Femur (tissue), 1 donor: Measurements from ENCODE around the gene VTA1.
"Not testable (repeated sequence)": the region's sequence is repeated elsewhere in the genome, so short reads cannot be mapped to it uniquely, and the experiment has no call there.

Experiments used
- DNase-seq: peaks from one replicate; pipeline ENCODE4 v3.0.0-alpha.2; 2017

The VTA1 gene

DNA sequence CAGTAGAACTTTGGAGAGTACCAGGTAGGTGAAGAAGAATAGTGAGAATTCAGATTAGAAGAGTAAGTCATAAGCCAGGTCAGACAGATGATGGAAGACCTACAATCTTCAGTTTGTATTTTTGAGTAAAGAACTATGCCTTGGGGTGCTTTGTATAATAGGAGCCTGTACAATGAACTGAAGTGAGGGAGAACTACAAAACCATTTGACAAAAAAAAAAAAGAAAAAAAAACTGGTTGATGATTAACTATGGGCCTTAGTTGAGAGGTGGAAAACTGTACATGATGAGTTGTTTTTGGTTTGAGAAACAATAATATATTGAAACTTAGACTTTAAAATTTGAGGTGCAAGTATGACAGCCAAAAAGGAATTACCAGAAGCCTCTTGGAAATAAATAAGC lies 25.7 kb downstream of the VTA1 start:
- DNase-seq, result no peak

DNA sequence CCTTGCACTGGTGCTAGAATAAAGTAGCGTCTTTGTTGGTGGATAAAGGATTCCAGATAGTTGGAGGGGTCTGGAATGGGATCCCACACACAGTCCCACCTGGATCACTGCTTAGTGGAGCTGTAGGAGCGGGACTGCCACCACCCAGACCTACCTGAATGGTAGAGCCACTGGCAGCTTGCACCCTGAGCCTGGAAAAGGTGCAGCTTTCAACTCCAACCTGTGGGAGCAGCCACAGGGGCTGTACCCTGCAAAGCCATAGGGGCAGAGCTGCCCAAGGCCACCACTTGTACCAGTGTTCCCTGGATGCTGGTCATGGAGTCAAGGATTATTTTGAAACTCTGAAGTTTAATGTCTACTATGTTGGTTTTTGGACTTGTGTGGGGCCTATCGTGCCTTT lies 26.9 kb downstream of the VTA1 start:
- no peak for DNase-seq

DNA sequence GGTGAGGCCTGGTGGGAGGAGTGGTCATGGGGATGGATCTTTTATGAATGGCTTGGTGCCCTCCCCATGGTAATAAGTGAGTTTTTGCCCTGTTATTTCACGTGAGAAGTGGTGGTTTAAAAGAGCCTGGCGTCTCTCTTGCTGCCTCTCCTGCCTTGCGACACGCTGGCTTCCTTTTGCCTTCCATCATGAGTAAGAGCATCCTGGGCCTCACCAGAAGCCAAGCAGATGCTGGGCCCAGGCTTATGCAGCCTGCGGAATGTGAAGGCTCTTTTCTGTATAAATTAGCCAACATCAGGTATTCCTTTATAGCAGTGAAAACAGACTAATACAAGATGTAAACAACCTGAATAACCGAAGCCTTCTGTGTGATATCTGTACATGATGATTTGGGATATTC lies 27.6 kb downstream of the VTA1 start:
- DNase-seq, result no peak

DNA sequence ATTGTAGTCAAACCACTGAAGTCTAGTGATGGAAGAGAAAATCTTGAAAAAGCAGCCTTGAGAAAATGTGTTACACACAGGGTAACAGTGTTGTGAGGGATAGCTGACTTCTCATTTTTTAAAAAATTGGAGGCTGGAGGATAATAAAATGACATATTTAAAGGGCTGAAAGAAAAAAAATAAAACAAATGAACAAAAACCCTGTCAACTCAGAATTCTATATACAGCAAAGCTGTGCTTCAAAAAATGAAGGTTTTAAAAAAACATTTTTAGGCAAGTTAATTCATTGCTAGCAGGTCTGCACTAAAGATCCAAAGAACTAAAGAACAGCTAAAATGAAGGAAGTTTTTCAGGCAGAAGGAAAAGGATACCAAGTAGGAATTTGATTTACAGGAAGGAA lies 31.1 kb downstream of the VTA1 start:
- no peak for DNase-seq

DNA sequence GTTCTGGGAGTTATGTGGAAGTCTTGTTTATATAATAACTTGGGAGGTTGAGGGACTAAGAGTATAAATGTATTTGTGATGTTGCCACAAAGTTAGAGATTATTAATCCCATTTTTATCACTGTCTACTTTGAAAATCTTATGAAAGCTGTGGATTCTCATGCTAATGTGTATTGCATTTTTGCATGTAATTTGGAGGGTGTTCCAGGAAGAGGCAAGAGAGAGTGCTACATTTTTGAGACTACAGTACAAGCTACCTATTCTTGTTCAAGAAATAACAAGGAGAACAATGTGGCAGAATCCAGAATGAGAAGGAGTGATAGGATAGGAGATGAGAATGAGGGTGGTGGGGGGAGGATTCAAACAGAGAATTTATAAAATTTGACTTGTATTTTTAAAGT lies 34.9 kb downstream of the VTA1 start:
- DNase-seq, result no peak

DNA sequence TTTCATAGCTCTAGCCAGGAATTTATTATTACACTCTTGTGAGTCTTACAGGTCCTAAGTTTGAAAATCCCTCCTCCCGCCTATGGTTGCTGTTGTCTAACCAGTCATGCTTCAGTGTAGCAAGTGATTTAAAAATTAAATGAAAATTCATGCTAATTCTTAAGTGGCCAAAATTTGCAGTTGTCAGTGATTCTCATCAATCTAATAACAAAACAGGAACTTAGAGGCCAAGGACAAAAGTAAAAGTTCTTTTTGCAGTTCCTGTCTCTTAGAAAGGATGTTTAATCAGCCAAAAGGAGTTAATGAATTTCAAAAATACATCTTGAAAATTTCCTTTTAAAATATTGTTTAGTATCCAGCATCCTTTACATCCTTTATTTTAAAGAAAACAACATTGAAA lies 36.3 kb downstream of the VTA1 start:
- no peak for DNase-seq

DNA sequence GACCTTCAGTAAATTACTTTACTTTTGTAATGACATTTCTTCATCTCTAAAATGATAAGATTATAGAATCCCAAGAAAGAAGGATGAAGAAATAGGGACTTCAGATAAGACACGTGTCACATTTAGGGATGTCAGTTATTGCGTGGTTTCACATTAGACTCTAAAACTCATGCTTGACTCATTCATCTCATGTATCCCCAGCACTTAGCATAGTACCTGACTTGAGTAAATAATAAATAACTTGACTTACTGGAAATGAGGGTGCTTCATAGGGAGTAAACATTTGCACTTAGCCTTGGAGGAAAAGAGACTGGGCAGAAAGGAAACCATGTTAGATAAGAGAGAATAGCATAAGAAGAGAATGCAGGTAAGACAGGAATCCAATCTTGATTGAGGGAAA lies 37.2 kb downstream of the VTA1 start:
- no peak for DNase-seq

DNA sequence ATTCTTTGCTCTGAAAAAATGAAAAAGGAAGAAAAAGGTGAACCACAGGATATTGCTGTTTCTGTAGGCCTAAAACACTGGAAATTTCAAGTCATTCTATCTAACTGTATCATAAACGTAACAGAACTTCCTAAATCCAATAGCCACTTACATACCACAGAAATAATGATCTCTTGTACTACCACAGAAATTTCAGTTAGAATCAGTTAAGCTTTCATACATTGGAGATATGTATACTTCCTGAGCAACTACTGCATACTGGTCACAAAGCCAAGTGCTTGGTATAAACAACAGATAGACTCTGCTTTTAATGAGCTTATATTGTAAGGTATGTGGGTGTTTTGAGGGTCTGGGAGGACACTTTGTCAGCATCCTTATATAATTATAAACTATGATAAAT lies 38.6 kb downstream of the VTA1 start:
- no peak for DNase-seq

DNA sequence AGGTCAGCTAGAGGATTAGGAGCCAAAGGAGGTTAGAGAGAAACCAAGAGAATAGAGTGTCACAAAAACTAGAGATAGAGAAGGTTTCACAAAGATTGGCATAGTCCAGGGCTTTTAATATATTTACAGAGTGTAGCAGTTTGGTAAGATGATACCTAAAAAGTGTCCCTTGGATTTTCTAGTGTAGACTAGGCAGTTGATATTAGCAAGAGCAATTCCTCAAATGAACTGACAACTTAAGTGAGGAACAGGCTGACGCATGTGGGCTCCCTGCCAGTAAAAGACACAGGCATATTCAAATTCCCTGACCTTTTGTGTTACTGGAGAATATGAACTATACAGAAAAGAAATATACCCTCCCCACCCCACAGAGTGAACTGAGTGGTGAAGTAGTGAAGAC lies 40.1 kb downstream of the VTA1 start:
- DNase-seq, result peak; percentile 23

DNA sequence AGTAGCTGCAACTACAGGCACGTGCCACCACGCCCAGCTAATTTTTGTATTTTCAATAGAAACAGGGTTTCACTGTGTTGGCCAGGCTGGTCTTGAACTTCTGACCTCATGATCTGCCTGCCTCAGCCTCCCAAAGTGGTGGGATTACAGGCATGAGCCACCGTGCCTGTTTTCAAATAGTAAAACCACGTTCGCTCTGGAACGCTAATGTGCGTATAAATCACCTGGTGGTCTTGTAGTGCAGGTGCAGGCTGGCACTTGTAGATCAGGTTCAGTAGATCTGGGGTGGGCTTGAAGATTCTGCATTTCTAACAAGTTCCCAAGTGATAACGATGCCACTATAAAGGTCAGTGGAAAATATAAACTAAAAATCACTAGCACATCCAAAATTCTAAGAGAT lies 41.3 kb downstream of the VTA1 start:
- DNase-seq, result not testable (repeated sequence)

DNA sequence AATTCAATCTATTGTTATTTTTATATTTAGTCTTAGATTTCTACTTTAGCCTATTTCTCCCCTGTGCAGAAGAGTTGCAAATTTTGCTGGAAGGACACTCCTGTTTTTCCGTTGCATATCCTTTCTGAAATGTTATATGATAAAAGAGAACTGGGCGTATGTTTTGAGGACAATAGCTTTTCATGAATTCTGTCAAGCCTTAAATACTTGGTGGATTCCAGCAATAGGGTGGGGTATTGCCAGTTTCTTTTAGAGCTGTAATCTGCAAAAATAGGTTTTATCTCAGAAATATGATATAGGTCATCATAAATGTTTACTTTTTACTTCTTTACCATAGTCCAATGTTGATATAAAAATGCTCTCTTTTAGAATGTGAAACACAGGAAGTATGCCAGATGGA lies 42.0 kb downstream of the VTA1 start:
- DNase-seq, result no peak

DNA sequence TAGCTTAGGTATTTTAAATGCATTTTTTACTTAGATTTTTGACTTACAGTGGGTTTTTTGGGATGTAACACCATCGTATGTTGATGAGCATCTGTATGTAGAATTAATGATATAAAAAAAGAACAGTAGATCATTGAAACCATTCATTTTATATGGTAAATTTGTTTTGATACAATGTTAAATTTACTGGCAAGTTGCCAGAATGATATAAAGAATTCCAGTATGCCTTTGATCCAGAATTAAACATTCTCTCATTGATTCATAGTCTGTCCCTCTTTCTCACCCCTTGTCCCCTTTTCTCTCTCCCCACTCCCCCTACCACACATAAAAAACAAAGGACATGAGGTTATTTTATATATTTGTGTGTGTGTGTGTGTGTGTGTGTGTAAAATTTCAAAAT lies 45.3 kb downstream of the VTA1 start:
- DNase-seq, result no peak

DNA sequence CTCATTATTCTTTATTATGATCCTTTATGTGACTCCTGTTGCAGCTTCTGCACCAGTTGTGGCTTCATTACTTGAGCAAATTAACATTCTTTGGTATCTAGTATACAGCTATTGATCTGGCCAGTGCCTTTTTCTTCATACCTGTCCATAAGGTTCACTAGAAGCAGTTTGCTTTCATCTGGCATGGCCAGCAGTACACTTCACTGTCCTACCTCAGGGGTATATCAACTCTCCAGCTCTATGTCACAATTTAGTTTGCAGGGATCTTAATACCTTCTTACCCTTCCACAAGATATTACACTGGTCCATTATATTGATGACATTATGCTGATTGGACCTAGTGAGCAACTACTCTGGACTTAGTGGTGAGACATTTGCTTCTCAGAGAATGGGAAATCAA lies 46.6 kb downstream of the VTA1 start:
- no peak for DNase-seq

DNA sequence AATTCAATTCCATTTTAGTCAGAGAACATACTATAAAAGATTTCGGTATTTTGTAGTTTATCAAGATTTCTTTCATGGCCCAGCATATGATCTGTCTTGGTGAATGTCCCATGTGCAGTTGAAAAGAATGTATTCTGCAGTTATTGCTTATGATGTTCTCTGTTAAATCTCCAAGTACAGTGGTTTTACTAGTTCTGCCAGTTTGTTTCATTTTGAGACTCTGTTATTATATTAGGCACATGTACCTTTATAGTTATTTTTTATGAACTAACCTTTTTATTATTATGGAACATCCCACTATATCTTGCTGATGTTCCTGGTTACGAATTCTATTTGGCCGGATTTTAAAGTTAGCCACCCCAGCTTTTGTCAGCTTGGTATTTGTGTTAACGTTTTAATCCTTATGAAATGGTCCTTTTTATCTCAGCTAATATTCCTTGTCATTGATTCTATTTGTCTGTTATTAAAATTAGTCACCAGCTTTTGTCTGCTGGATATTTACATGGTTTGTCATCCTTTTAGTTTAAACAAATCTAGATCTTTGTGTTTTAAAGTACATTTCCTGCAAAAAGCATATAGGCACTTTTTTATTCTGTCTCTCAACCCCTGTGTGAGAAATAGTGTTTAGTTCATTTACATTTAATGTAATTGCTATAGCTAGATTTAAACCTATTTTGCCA lies 48.9 kb downstream of the VTA1 start:
- no peak for DNase-seq

DNA sequence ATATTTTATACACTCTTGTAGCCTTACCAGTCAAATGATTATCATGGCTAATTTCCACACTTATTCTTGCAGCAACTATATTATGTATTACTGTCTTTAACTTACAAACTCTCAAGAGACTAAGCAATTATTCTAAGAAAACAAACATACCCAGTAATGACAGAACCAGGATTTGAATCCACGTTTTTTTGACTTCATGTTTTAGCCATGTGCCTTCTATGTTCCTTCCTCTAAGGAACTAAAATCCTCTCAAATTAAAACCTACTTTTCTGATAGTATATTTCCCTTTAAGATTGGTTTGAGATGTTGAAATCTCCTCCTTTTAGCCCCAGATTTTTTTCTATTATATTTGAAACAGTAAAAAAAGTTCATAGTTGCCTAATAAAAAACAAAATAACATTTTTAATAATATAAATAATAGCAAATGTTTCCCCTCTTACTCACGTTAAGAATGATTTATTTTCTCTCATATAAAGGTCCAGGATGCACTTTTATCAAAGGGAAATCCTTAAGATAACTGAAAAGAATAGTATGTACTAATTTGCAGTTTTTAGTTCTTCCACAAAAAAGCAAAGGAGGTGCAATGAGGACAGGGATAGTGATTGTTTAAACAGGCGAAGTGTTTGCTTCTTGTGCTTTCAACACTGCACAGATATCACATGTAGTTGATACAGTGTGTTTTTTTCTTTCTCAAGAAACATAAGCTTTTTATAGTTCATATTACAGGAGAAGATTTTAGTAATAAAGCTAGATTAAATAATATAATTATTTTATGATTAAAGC lies 54.0 kb downstream of the VTA1 start:
- no peak for DNase-seq

DNA sequence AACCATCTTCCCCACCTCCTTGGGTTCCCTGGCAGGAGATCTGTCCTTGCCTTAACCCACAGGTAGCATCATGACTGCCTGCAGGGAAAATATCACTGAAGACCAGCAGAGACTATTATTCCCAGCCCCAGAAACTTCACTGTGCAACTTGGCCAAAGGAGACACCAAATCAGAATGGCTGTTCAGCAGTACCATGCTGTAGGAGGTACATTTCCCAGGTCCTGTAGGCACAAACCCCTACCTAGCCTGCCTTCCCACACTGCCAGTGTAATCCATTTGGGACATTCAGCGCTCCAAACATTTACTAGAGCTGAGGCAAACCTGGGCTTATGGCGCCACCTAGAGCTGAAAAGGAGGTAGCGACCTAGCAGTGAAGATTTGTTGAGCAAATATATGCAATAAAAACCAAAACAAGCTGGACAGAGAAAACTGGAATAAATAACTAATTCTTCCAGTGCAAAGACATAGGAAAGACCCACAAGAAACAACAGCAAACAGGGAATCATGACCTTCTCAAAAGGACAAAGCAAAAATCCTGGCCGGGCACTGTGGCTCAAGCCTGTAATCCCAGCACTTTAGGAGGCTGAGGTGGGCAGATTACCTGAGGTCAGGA lies 60.3 kb downstream of the VTA1 start:
- DNase-seq, result no peak

DNA sequence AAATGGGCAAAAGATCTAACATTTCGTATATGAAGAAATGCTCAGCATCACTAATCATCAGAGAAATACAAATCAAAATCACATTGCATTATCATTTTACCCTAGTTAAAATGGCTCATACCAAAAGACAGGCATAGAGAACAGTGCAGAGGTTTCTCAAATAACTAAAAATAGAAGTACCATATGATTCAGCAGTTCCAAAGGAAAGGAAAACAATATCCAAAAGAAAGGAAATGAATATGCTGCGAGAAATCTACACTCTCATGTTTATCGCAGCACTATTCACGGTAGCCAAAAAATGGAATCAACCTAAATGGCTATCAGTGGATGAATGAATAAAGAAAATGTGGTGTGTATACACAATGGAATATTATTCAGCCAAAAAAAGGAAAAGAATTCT lies 63.5 kb downstream of the VTA1 start:
- DNase-seq, result no peak

DNA sequence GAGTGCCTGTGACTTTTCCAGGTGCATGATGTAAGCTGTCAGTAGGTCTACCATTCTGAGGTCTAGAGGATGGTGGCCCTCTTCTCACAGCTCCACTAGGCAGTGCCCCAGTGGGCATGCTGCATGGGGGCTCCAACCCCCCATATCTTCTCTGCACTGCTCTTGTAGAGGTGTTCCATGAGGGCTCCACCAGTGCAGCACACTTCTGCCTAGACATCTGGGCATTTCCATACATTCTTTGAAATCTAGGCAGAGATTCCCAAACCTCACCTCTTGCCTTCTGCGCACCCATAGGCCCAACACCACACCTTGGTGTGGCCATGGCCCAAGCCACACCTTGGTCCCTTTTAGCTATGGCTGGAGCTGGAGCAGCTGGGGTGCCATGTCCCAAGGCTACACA lies 66.3 kb downstream of the VTA1 start:
- no peak for DNase-seq

DNA sequence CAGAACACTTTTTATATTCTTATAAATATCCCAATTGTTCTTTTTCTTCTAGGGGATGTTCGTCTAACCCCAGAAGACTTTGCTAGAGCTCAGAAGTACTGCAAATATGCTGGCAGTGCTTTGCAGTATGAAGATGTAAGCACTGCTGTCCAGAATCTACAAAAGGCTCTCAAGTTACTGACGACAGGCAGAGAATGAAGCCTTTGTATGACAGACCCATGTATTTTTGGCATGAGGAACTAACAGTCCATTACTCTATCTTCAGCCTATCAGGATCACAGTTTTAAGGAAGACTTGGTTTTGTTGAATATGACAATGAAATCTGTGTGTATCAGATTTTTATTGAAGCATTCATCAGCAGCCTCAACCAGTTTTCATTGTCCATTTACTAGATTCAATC lies 71.4 kb downstream of the VTA1 start:
- no peak for DNase-seq

DNA sequence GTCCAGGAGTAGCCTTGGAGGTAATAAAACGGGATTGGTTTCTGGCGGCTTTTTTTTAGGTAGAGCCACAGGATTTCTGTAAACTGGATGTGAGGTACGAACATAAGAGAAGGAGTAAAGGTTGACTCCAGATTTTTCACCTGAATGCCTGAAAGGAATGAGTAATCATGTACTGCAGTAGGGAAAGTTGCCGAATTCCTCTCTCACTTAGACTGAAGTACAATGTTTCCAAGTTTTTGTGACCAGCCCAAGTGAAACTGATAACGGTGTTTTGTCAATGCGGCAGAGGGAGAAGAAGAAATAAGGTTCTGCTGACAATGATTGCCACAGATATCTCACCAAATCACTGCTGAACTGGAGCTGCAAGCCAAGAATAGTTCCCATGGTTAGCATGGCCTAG lies 75.0 kb downstream of the VTA1 start:
- no peak for DNase-seq

DNA sequence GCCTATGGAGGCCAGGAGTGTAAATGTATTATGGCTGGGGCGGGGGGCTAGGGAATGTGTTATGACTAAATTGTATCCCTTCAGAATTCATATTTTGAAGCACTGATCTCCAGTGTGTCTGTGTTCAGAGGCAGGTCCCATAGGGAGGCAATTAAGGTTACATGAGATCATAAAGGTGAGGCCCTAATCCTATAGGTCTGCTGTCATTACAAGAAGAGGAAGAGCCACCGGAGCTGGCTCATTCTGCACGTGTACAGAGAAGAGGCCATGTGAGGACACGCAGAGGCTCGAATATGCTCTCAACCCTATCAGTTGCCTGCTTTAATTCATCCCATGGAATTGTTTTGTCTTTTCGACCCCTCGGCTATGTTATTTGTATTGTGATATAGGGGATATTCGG lies 76.9 kb downstream of the VTA1 start:
- no peak for DNase-seq

DNA sequence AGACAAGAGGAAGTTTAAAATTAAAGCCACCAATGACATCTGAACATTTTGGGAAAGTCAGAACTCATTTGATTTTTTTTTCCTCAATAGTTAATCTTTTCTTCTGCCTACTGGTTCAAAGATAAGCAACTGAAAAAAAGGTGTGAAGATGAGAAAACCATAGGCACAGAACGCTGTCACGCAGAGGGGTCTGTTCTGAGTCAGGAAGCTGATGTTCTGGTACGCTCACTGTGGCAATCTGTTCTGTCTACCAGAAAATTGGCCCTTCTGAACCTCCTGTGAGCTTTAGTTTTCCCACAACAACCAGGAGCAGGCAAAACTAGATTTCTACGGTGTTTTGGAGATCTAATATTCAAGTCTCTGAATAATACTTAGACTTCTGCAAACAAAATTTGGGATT lies 78.1 kb downstream of the VTA1 start:
- no peak for DNase-seq

DNA sequence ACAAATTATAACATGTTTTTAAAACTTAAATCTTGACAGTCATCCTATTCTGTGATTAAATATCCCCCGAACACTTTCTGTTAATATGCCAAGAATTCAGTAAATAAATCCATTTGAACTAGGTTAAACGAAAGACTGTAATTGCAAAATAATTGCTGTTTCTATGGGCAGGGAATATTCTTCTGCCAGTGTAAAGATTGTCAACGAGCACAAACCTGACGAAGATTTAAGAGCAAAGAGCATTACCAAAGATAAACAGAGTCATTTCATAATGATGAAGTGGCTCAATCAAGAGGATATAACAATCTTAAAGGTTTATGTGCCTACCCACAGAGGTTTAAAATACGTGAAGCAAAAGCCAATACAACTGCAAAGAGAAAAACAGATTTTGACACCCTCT lies 78.5 kb downstream of the VTA1 start:
- DNase-seq, result no peak

DNA sequence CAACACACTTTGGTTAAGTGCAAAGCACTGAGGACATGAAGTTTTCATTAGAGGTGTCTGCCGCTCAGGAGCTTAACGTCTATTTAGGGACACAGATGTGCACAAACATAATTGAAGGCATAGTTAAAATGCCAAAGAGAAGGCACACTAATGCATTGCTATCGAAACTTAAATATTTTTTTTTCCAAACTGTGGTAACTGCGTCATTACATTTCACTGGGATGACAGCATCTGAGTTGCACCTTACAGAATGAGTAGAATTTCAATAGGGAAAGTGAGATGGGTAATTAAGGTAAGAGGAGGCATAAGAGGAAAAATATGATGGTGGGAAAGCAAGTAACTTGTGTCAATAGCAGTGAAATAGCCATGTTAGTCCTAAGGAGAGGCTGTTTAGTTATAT lies 79.7 kb downstream of the VTA1 start:
- DNase-seq, result no peak
